ENCODE data around the gene DEFB123.

- no peak for TF ChIP-seq TGIF2 (CRISPR knock-in tag; IDR thresholded peaks at IDR 0.05)
- no peak for TF ChIP-seq MYC (IDR thresholded peaks at IDR 0.05; ENCODE audit: low read depth, low read length)
- TF ChIP-seq MYC (CRISPR knock-in tag; IDR thresholded peaks at IDR 0.05; ENCODE audit: borderline replicate concordance, low read depth) = no peak
- TF ChIP-seq POLR2A (conservative IDR thresholded peaks at IDR 0.05) = no peak
- TF ChIP-seq CTCF (IDR thresholded peaks at IDR 0.05 in 2 of 3, conservative IDR thresholded peaks at IDR 0.05 in 1 of 3; ENCODE audit: insufficient read depth in 2 of 3, low read depth in 1 of 3, low read length in 3 of 3) = no peak
- TF ChIP-seq SMARCB1 (IDR thresholded peaks at IDR 0.05; ENCODE audit: insufficient read length, low read depth) = no peak
- TF ChIP-seq PRMT5 (CRISPR knock-in tag; IDR thresholded peaks at IDR 0.05) = no peak
These were observed 35.3 kb downstream of the DEFB123 start for GRCh38 chr20:31475472-31476293.

Measured in K562 (cell line).